ENCODE data around the gene LAMB1.

LAMB1 gene

DNA sequence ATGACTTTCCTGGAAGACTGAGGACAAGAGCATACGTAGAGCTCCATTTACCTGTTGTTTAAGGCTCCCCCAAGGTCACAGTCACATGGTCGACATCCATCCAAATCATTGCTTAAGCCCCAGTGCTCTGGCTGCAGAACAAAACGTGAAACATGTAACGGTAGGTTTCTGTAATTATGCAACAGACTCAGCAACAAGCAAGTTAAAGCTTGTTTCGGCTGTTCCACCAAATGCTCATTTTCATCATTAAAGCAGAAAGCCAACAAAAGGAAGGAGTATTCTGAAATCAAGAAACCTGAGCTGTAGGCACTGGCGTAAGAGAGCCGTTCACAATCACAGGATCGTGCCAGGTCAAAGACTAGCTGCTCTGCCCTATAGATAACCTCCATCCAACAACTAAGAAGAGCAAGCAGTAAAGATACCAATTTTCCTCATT lies 30.0 kb downstream of the LAMB1 start:
- Histone ChIP-seq H3K79me2 (ENCODE audit: insufficient read depth, low read length) (no peaks in the 10 kb centered on the region), H3K9ac (ENCODE audit: low read length) (no peak overlapping the region), H3K9me2 (replicated peaks; ENCODE audit: insufficient read depth, low read length) (no peaks in the 10 kb centered on the region), H3K4me2 (ENCODE audit: low read depth, low read length, poor library complexity, severe bottlenecking) (no peak overlapping the region), H3F3A (ENCODE audit: insufficient read depth) (no peaks in the 10 kb centered on the region), H3K4me3 (ENCODE audit: insufficient read depth, low read length, poor library complexity, severe bottlenecking) (no peak overlapping the region), H3K27ac (ENCODE audit: low read depth, low read length) (no peak overlapping the region), H3K9me3 (ENCODE audit: insufficient read depth, low read length) (no peaks in the 10 kb centered on the region), H3K27me3 (ENCODE audit: low read length) (no peaks in the 10 kb centered on the region), H3K36me3 (ENCODE audit: low read length) (no peaks in the 10 kb centered on the region), H2AFZ (ENCODE audit: low read depth, low read length, severe bottlenecking) (no peak overlapping the region), H4K20me1 (ENCODE audit: low read depth, low read length) (no peaks in the 10 kb centered on the region)
- no peak for TF ChIP-seq EZH2phosphoT487 (conservative IDR thresholded peaks at IDR 0.05; ENCODE audit: low read length)
- TF ChIP-seq, protein P1, sequence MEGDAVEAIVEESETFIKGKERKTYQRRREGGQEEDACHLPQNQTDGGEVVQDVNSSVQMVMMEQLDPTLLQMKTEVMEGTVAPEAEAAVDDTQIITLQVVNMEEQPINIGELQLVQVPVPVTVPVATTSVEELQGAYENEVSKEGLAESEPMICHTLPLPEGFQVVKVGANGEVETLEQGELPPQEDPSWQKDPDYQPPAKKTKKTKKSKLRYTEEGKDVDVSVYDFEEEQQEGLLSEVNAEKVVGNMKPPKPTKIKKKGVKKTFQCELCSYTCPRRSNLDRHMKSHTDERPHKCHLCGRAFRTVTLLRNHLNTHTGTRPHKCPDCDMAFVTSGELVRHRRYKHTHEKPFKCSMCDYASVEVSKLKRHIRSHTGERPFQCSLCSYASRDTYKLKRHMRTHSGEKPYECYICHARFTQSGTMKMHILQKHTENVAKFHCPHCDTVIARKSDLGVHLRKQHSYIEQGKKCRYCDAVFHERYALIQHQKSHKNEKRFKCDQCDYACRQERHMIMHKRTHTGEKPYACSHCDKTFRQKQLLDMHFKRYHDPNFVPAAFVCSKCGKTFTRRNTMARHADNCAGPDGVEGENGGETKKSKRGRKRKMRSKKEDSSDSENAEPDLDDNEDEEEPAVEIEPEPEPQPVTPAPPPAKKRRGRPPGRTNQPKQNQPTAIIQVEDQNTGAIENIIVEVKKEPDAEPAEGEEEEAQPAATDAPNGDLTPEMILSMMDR (IDR thresholded peaks at IDR 0.05; ENCODE audit: insufficient read depth, low read length, poor library complexity, severe bottlenecking): no peak

DNA sequence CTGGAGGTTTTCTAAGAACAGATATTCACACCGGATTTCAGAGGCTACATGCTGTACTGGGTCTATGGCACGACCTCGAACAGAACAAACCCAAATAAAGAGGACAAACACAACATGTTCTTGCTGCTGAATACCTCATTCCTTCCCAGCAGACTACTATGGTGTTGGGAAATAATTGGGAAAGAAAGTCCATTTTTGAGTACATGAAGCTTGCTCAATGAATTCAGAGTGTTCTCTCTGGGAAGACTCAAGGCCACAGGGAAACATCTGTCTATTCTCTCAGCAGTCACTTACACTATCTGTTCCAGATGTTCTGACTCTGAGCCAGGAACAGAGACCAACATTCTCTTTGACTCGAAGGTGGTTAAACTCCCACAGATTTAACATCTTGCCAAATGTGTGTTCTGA lies 30.9 kb downstream of the LAMB1 start:
- Histone ChIP-seq H3K9ac (ENCODE audit: low read length) (no peak overlapping the region), H3K4me3 (ENCODE audit: insufficient read depth, low read length, poor library complexity, severe bottlenecking) (no peak overlapping the region), H4K20me1 (ENCODE audit: low read depth, low read length) (no peaks in the 10 kb centered on the region), H3F3A (ENCODE audit: insufficient read depth) (no peaks in the 10 kb centered on the region), H3K79me2 (ENCODE audit: insufficient read depth, low read length) (no peaks in the 10 kb centered on the region), H3K9me2 (replicated peaks; ENCODE audit: insufficient read depth, low read length) (no peaks in the 10 kb centered on the region), H3K36me3 (ENCODE audit: low read length) (no peaks in the 10 kb centered on the region), H3K9me3 (ENCODE audit: insufficient read depth, low read length) (no peaks in the 10 kb centered on the region), H3K27me3 (ENCODE audit: low read length) (no peaks in the 10 kb centered on the region), H3K27ac (ENCODE audit: low read depth, low read length) (no peak overlapping the region), H2AFZ (ENCODE audit: low read depth, low read length, severe bottlenecking) (no peak overlapping the region), H3K4me2 (ENCODE audit: low read depth, low read length, poor library complexity, severe bottlenecking) (no peak overlapping the region)
- no peak for TF ChIP-seq EZH2phosphoT487 (conservative IDR thresholded peaks at IDR 0.05; ENCODE audit: low read length)
- TF ChIP-seq, protein P1 (IDR thresholded peaks at IDR 0.05; ENCODE audit: insufficient read depth, low read length, poor library complexity, severe bottlenecking): no peak

DNA sequence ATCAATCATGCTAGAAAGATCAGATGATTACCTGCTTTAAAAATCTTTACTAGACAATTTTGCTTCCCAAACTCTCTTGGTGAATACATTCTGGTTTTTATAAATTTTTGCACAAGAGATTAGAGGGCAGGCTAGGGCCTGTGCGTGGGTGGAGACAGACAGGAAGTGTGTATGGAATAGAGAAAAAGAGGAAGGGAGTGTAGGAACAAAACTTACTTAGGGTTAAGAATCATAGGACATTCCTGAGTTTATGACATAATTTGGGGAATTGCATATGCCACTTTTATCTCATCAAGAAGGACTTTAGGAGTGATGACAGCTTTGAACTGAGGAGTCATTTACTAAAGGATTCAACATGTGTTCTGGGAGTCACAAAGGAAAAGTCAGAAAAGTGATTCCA lies 31.3 kb downstream of the LAMB1 start:
- no peaks in the 10 kb centered on the region for H3K79me2 ChIP-seq (ENCODE audit: insufficient read depth, low read length)
- no peak overlapping the region for H3K4me3 ChIP-seq (ENCODE audit: insufficient read depth, low read length, poor library complexity, severe bottlenecking)
- no peak for TF ChIP-seq EZH2phosphoT487 (conservative IDR thresholded peaks at IDR 0.05; ENCODE audit: low read length)
- TF ChIP-seq, protein P1 (IDR thresholded peaks at IDR 0.05; ENCODE audit: insufficient read depth, low read length, poor library complexity, severe bottlenecking): no peak
- H3F3A ChIP-seq (ENCODE audit: insufficient read depth): no peaks in the 10 kb centered on the region
- H3K27me3 ChIP-seq (ENCODE audit: low read length): no peaks in the 10 kb centered on the region
- no peak overlapping the region for H3K9ac ChIP-seq (ENCODE audit: low read length)
- H3K36me3 ChIP-seq (ENCODE audit: low read length): no peaks in the 10 kb centered on the region
- no peak overlapping the region for H3K27ac ChIP-seq (ENCODE audit: low read depth, low read length)
- no peak overlapping the region for H2AFZ ChIP-seq (ENCODE audit: low read depth, low read length, severe bottlenecking)
- H3K9me3 ChIP-seq (ENCODE audit: insufficient read depth, low read length): no peaks in the 10 kb centered on the region
- H3K9me2 ChIP-seq (replicated peaks; ENCODE audit: insufficient read depth, low read length): no peaks in the 10 kb centered on the region
- H3K4me2 ChIP-seq (ENCODE audit: low read depth, low read length, poor library complexity, severe bottlenecking): no peak overlapping the region
- no peaks in the 10 kb centered on the region for H4K20me1 ChIP-seq (ENCODE audit: low read depth, low read length)
